ENCODE measurements around the gene ZDHHC14.
"Not testable (repeated sequence)": the region's sequence is repeated elsewhere in the genome, so short reads cannot be mapped to it uniquely, and the experiment has no call there.

ZDHHC14 gene

DNA sequence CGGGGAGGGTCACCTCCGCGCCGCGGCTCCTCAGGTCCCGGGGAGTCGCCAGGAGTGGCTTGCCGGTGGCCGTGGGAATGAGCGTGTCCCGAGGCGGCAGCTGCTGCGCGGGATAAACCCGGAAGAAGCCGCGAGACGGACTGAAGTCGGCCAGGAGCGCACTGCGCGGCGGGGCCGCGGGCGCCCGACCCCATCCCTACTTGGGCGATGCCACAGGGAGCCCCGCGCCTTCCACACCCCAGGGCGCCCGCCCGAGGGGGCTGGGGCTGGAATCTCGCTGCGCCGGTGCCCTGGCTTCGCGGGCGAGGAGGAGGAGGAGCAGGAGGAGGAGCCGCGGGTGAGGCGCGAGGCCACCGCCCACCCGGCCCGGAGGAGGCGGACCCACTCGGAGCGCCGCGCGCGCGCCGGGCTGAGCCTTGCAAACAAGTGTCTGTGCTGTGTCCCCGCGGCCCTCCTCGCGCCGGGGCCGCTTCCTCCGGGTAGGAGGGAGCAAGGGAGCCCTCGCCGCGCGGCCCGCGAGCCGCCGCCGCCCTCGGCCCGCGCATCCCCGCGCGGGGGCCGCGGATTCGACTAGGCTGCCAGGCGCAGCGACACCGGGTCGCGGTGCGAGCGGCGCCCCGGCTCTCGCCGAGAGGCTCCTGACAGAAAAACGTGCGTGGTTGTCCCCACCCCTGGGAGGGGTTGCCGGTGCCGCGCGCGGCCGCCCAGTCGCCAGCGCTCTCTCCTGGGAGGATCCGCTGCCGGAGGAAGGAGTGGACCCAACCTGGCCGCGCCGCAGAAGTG is at the start of gene ZDHHC14:
Gene ZDHHC14 (plus strand): TSS at position 412 of the 783 bp plus-strand sequence.
- DNase-seq (ENCODE audit: low read depth in 1 of 2, low spot score in 1 of 2): peak; percentile 80 to 83

GRCh38 chr6:157332813-157333212 is 48.2 kb upstream of the ZDHHC14 start:
- no peak for DNase-seq (ENCODE audit: low read depth in 1 of 2, low spot score in 1 of 2)

DNA sequence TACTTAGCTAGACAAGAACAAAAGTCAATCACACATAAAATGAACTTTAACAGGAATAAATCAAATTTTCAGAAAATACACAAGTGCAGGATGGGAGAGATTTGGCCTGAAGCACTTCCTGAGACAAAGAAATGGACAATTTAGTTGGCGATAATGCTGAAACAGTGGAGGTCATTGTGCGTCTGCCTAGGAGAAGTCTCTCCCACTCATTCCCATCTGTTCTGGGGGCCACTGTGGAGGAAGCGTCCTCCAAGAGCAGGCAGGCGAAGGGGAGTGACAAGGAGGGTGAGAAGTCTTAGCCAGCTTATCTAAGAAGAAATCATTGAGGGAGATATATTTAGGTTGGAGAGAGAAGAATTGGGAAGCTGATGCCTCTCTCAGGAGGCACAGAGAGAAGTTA is 47.5 kb upstream of the ZDHHC14 start:
- no peak for DNase-seq (ENCODE audit: low read depth in 1 of 2, low spot score in 1 of 2)

DNA sequence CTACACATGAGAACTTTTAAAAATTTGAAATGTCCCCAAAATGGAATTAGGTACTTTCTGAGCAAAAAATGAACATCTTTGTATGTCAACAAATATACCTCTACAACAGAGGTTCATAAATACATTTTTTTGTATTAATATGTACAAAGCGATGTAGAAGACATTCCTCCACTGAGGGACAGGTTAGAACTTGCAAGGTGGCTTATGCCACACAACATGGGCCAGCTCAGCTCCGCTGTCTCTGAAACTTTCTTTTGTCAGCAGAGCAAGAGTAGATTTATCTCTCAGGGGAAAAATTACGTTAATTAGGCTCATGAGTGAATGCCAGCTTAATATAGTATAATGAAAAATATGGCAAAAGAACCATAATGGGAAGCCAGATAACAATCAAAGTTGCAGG is 47.0 kb upstream of the ZDHHC14 start:
- DNase-seq (ENCODE audit: low read depth in 1 of 2, low spot score in 1 of 2): no peak

- no peak for DNase-seq (ENCODE audit: low read depth in 1 of 2, low spot score in 1 of 2)
Measured at GRCh38 chr6:157335829-157336228, 45.2 kb upstream of the ZDHHC14 start.

GRCh38 chr6:157337276-157337675 is 43.7 kb upstream of the ZDHHC14 start:
- not testable (repeated sequence) for DNase-seq (ENCODE audit: low read depth in 1 of 2, low spot score in 1 of 2)

GRCh38 chr6:157337751-157338150 is 43.2 kb upstream of the ZDHHC14 start:
- DNase-seq (ENCODE audit: low read depth in 1 of 2, low spot score in 1 of 2): no peak

DNA sequence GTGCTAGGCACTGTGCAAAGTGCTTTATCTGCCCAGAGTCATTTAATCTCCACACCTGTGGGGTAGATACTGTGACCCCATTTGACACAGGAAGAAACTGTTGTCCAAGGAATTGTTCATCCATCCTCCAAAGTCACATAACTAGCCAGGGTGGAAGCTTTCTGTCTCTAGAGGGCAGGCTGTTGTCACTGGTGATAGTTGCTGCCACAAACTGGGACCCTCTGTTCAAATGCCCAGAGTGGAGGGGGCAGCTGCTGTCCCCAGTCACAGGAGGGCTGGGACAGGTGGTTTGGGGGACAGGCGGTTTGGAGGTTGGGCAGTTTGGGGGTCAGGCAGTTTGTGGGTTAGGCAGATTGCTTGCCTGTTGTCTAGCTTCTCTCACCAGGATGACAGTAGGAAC is 41.6 kb upstream of the ZDHHC14 start:
- DNase-seq (ENCODE audit: low read depth in 1 of 2, low spot score in 1 of 2): no peak

DNA sequence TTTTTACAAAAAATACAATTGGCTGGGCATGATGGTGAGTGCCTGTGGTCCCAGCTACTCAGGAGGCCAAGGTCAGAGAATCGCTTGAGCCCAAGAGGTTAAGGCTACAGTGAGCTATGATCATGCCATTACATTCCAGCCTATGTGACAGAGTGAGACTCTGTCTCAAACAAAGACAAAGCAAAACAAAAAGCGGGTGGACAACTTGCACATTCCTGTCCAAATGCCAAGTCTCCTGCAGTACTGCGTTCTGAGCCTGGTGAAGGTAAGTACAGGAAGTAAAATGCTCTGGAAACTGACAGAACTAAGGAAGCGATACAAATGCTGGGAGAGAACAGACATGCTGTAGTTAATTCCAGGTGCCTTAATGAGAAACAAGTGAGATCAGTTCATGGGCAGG is 37.3 kb upstream of the ZDHHC14 start:
- DNase-seq (ENCODE audit: low read depth in 1 of 2, low spot score in 1 of 2): no peak

DNA sequence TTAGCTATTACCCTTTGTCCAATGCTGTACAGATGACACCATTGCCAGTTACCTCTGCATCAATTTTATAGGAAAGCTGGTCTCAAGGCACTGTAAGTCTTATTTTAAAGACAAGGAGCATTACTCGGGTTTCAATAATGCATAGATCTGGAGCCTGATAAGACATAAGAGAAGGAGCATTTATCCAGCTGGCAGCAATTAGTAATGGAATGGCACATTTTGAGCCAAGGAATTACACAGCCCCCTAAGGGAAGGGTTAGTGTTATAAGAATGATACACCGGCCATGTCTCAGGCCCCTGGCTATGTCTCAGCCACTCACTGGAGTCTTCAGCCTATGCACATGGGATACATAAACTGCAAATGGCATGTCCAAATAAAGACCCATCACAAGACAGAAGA is 34.6 kb upstream of the ZDHHC14 start:
- no peak for DNase-seq (ENCODE audit: low read depth in 1 of 2, low spot score in 1 of 2)

DNA sequence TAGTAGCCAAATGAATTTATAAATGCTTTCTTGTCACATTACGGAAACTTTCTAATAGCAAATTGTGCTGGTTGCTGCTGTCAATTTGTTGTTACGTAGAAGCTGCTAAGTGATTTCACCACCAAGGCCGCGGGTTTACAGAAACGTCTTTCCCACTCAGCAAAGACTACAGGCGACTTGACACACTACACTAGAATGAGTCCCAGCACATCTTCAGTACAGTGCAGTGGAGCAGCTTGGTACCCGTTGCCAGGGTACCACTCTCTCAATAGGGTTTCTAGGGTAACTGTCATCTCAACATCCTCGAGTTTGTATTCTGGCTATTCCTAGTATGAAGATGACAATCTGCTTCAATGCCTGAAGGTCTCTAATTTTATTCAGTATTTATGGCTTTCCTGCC is 22.7 kb upstream of the ZDHHC14 start:
- no peak for DNase-seq (ENCODE audit: low read depth in 1 of 2, low spot score in 1 of 2)

DNA sequence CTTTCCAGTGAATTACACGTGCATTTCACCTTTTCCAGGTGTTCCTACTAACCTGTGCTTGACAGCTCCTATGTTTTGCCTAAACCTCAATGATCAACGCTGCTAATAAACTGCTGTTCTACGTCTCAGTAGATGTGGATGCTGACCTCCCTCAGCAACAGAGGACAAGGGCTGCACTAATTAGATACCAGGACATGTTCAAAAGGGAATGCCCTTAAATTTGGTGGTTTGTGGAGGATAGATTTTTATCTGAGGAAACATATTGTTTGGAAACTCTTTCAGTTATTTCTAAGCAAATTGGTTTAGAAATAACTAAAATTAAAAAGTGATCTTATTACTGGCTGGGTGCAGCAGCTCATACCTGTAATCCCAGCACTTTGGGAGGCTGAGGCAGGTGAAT is 19.1 kb upstream of the ZDHHC14 start:
- no peak for DNase-seq (ENCODE audit: low read depth in 1 of 2, low spot score in 1 of 2)

DNA sequence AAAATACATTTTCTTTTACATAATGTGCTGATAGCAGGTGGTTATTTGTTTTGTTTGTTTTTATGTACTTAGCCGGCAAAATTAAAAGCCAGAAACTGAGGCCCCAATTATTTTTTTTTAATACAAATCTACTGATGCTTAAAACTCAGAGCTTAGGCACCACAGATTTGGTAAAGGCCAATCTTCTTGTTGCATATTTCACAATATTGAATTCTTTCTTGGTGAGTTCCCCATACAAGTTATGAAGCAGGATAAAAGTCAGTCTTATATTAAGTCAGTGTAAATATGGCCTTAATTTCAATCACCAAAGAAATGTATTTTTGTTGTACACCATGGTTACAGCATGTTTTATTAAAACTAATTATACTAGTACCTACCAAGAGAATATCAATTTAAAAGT is 16.3 kb upstream of the ZDHHC14 start:
- DNase-seq (ENCODE audit: low read depth in 1 of 2, low spot score in 1 of 2): no peak

- no peak for DNase-seq (ENCODE audit: low read depth in 1 of 2, low spot score in 1 of 2)
Measured at GRCh38 chr6:157366648-157367047, 14.3 kb upstream of the ZDHHC14 start.

DNA sequence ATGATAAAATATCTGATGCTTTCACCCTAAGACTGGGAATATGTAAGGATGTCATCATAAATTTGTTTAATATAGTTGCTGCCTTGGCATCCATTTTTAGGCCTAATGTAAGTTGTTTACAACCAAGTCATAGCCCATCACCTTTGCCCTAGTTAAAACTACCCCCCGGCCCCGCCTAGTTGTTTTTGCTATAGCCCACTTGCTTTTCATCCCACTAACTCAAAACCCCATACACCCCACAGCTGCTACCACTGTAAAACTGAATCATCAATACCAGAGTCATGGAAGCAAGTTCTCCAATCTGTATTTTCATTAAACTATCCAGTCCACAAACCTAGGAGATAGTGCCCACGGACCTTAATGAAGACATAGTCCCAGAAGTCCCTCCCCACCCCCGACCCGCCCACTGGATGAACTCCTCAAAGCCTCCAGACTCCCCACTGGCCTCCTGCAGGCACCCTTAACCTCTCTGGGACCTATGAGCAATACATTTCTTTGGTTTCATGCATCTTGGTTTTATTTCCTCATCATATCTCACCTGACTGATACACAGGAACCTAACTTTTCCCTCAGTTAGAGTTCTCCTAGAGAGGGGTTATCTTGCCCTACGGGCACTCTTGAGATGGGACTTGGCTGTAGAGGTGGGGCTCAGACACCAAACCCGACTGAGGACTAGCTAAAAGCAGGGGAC is 12.5 kb upstream of the ZDHHC14 start:
- no peak for DNase-seq (ENCODE audit: low read depth in 1 of 2, low spot score in 1 of 2)

GRCh38 chr6:157370755-157371154 is 10.2 kb upstream of the ZDHHC14 start:
- no peak for DNase-seq (ENCODE audit: low read depth in 1 of 2, low spot score in 1 of 2)

DNA sequence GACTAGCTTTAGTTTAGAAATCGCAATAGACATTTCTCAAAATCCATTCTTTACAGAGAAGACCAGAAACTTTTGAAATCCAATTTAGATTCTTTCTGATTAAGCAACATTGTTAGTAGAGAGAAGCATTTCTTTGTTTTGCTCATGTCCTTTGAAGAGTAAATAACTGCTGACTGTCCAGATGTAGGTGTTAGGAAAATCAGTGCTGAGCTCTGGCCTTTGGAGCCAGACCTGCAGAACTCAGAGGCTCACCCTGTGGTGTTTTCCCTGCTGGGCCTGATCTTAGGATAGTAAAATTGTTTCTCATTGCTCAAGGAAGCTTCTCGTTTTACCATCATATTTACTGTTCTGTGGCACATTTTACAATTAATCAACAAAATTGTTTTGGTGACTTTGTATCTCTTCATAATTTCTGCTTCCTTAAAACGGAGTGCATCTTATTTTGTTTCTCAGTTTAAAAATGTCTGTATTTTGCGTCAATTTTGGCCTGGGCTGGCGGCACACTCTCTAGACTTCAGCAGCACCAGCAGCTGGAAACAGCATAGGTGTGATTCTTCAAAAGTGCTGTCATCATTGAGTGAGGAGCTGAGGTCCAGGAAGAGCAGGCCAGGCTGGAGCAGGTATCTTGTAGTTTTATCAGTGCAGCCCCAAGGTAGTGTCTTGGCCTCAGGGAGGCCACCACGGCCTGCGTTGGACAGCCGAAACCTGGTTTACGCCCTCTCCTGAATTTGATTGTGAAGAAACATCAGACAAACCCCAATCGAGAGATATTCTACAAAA is 8.3 kb upstream of the ZDHHC14 start:
- no peak for DNase-seq (ENCODE audit: low read depth in 1 of 2, low spot score in 1 of 2)

DNA sequence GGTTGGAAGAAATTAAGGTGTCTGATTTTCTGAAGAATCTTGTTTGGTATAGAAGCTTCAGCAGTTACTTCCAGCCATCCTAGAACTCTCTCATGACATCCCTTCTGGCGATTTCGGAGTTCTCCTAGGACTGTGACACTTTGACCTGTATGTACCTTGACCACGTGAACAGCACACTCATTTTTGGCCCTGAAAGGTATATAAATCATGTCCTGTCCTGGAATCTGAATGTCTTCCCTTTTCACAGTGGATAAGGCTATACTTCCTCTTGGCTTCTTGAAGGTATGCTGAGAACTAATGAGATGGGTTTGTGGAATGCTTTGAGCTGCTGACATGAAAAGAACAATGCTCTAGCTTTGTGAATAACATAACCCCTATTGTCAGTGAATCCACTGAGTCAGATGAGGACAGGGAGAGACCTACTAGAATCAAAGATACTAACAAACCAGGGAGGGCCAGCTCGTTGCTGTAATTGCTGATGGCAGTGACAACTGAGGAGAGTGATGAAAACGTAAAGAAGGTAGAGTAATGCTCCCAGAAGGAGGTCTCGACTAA is 6.0 kb upstream of the ZDHHC14 start:
- no peak for DNase-seq (ENCODE audit: low read depth in 1 of 2, low spot score in 1 of 2)

DNA sequence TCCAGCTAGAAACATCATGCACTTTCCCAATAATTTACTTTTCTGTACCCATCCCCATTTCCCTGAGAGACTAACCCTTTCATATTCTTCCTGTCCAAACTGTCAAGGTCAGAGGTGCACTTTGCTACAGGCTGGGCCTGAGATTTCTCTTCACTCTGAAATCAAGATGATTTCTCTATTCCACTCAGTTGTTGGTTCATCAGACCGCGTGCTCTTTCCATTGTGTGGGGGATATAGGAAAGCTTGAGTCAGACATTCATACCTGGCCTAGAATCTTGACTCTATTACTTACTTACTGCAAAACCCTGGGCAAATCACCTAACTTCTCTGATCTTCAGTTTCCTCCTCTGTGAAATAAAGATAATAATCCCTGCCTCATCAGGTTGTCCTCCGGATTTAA is 4.7 kb upstream of the ZDHHC14 start:
- DNase-seq (ENCODE audit: low read depth in 1 of 2, low spot score in 1 of 2): peak in 1 of 2 donors; percentile 17

DNA sequence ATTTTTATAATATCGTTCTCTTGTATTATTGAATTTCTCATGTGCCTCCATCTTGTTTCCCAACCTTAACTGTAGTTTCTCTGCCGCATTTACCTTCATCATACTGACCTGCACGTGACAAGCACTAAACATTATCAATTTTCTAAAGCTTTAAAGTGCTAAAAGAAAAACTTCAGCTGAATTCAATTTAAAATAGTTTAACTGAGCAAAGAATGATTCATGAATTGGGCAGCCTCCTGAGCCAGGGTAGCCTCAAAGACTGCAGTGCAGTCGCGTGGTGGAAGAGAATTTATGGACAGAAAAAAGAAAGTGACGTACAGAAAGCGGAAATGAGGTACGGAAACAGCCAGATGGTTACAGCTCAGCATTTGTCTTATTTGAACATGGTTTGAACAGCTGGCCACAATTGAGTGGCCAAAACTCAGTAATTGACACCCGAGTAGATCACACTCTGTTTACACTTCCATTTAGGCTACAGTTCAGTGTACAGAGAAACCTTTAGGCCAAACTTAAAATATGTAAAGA is 4.2 kb upstream of the ZDHHC14 start:
- DNase-seq (ENCODE audit: low read depth in 1 of 2, low spot score in 1 of 2): no peak

- DNase-seq (ENCODE audit: low read depth in 1 of 2, low spot score in 1 of 2): peak; percentile 69 to 88
Measured at GRCh38 chr6:157379656-157380457, 1.1 kb upstream of the ZDHHC14 start.
